B cell (primary cell): ENCODE measurements around the gene DCAF6.

Experiments used
- CTCF ChIP-seq: fragments of 200-600 bp; IDR thresholded peaks from one replicate; pipeline ENCODE4 v1.8.0; 2022; ENCODE audit warnings: antibody characterized with exemption, mild to moderate bottlenecking
- EZH2 ChIP-seq: IDR thresholded peaks from 2 replicates; pipeline ENCODE4 v1.6.1; 2012; ENCODE audit warnings: borderline replicate concordance, low read depth, mild to moderate bottlenecking, moderate library complexity, low read length; ENCODE audit not compliant: insufficient read depth, poor library complexity, severe bottlenecking

GRCh38 chr1:167893798-167894197, 42.7 kb upstream of the DCAF6 start:
- TF ChIP-seq CTCF, result no peak
- no peak for TF ChIP-seq EZH2
